ENCODE data around the gene MYO9A. TPM values are rescaled to one million over a fixed set of nuclear protein-coding genes. Genes with fewer than 3 reads are reported as not detected.
A peak's percentile ranks its signal among the peaks of the same experiment; 100 is the strongest.

MYO9A gene
- polyA plus RNA-seq, 10 donors = 23.1 to 41.7 (median 28.6) TPM

DNA sequence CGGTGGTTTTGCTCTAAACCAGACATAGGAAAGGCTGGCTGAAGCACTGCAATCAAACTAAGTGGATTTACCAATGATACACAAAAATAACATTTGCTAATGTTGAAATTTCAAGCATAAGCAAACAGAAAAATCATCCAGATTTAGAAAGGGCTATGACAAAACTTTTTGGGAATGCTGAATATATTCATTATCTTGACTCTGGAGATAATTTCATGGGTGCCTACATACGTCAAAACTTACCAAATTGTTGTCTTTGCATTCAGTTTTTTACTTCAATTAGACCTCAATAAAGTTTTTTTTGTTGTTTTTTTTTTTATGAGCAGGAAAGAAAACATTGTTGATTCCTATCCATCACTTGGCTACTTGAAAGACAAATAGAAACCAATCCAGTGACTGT lies 166.8 kb downstream of the MYO9A start:
- DNase-seq = no peak

DNA sequence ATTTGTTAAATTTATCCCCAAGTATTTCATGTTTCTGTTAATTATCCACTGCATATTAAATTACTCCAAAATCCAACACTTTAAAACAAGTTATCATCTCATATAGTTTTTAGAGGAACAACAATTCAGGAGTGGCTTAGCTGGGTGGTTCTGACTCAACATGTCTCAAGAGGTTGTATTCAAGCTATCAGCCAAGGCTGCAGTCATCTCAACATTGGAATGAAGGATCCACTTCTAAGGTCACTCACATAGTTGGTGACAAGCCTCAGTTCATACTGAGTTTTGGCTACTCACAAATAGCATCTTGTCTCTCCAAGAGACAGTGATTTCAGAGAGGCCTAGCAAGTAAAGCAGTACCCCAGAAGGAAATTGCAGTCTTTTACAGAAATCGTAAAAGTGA lies 172.9 kb downstream of the MYO9A start:
- DNase-seq = no peak

GRCh38 chr15:71943806-71944205 lies 174.1 kb downstream of the MYO9A start:
- DNase-seq = no peak

- DNase-seq = no peak
Measured at GRCh38 chr15:71939981-71940588, 177.9 kb downstream of the MYO9A start.

- no peak for DNase-seq
Measured at GRCh38 chr15:71937650-71938311, 180.2 kb downstream of the MYO9A start.

DNA sequence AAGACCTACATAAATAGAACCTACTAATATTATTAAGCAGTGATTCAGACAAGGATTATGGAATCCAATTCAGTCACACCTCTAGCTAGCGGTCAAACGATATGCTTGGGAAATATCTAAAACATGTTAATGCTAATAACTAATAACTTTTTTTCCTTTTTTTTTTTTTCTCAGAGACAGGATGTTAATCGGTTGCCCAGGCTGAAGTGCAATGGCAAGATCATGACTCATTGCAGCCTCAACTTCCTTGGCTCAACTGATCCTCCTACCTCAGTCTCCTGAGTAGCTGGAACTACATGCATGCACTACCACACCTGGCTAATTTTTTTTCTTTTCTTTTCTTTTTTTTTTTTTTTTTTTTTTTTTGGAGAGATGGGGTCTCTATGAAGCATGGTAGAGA lies 183.5 kb downstream of the MYO9A start:
- DNase-seq = no peak

DNA sequence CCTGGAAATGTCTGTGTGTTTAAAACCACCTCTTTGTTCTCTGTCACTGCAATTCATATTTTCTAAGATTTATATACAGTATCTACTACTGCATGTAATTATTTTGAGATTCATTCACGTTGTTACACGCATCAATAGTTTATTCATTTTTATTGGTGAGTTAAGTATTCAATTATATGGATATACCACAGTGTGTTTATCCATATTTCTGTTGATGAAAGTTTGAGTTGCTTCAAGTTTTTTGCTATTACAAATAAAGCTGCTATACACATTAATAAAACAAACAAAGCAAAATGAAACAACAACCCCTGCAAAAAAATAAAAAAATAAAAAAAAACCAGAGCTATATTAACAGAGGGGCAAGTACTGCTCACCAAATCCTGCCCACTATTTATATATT lies 185.3 kb downstream of the MYO9A start:
- DNase-seq = no peak

DNA sequence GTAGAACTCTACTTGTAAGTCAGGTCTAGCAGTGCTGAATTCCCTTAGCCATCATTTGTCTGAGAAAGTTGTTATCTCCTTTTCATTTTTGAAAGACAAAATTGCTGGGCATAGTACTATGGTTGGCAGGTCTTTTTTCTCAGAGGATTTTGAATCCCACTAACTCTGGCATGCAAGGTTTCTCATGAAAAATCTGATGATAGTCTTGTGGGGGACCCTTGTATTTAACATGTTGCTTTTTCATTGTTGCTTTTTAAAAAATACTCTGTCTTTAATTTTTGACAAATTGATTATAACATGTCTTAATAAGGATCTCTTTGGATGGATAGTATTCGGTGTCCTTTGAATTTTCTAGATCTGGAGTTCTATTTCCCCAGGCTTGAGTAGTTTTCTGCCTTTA lies 186.7 kb downstream of the MYO9A start:
- DNase-seq = no peak

DNA sequence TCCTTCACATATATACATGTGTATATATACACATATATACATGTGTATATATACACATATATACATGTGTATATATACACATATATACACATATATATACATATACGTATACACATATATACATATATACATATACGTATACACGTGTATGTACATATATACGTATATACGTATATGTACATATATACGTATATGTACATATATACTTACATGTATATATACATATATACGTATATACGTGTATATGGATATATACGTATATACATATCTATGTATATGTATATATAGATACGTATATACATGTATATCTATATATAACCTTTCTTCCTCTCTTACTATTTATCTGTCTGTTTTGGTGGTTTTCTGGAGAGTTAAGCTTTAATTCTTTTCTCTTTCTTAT lies 192.8 kb downstream of the MYO9A start:
- no peak for DNase-seq

GRCh38 chr15:71921191-71921590 lies 196.8 kb downstream of the MYO9A start:
- DNase-seq = no peak

- DNase-seq = no peak
Measured at GRCh38 chr15:71920573-71920972, 197.4 kb downstream of the MYO9A start.

GRCh38 chr15:71916834-71917233 lies 201.1 kb downstream of the MYO9A start:
- DNase-seq = no peak

DNA sequence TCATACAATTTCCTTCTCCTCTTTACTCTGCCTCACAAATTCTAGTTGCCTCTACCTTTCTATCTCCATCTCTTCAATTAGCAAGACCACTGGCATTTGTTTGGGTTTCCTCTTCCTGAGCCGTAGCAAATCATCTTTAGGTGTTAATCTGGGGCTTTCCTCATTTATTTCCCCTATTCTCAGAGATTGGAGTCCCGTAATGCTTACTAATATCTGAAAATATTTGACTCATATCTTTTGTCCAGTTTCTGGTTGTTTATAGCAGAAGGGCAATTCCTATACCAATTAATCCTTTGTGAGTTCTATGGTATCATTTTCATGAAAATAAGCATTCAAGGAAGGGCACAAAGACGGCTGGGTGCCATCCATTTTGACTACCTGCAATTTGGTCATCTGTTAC lies 203.9 kb downstream of the MYO9A start:
- DNase-seq = no peak

DNA sequence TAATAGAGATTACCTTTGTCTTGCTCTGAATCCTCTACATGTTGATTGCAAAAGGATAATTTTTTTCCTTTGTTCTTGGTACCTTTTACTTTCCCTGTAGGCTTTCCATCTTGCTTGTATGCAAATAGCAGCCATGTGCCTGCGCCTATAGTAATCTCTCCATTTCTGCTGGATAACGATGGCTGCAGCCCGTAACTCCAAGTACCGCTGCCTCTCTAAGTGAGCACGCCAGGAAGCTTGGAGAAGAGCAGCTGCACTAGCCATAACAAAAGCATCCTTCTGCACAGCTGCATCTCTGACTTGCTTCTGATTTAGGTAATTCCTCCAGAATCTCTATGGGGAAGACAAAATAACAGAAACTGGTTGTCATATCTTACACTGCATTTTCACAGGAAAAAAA lies 218.3 kb downstream of the MYO9A start:
- no peak for DNase-seq

DNA sequence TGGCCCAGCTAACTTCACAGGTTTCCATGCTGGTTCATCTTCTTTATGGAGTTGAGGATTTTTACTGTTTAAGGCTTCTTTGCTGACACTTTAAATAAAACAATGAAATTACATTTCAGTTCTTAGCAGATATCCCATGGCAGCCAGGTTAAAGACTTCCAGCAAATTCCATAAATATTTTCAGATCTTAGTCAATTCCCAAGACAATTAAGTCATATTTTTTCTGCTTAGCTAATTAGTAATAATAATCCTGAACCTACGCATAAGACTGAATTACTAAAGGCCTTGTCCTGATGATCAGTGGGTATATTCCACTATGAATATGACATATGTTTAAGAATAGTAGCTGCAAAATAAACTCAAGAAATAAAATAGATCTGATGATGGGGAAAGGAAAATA lies 224.3 kb downstream of the MYO9A start:
- no peak for DNase-seq

DNA sequence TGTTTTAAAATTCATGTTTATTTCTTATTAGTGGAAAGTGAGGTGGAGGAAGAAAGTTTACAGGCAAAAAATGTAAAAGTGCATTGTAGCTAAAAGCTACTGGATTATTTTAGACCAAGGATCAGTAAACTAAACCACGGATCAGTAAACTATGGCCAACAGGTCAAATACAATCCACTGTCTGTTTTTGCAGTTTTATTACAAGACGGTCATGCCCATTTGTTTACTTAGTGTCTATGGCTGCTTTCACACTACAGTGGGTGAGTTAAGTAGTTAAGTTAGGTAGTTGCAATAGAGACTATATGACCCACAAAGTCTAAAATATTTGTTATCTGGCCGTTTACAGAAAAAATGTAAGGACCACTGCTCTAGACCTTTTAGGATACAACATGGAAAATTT lies 225.6 kb downstream of the MYO9A start:
- no peak for DNase-seq

DNA sequence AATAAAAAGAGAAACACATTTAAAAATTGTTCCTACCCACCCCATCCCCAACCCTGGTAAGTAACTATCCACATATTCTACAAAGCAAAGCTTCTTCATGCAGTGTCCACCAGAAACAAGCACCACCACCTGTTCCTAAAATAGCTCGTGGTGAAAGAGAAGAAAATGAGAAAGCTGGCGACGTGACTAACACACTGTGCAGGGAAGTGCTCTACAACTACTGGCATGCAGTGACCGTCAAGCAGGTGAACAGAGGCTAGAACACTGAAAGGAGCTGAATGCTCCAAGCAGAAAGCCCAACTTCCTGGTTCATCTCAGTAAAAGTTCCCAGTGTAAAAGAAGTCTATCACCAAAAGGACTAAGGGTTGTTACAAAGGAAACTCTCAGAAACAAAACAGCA lies 226.9 kb downstream of the MYO9A start:
- DNase-seq = peak in 2 of 3 donors; percentile 7 to 13

DNA sequence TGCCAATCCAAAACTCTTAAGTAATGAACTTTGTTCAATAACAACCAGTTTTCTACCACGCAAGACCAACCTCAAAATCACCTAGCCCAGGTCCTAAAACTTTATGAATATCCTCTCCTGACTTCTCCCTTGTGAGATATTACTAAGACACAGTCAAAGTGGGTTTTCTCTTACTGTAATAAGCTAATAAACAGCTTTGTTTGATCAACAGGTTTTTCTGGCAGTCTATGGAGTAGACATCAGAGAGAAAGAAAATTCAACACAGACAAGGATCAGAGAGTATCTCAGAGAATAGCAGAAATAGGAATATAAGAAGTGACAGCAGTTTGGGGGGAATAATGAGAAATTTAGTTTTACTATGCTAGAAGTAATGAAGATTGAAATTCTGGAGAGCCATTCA lies 228.0 kb downstream of the MYO9A start:
- no peak for DNase-seq

DNA sequence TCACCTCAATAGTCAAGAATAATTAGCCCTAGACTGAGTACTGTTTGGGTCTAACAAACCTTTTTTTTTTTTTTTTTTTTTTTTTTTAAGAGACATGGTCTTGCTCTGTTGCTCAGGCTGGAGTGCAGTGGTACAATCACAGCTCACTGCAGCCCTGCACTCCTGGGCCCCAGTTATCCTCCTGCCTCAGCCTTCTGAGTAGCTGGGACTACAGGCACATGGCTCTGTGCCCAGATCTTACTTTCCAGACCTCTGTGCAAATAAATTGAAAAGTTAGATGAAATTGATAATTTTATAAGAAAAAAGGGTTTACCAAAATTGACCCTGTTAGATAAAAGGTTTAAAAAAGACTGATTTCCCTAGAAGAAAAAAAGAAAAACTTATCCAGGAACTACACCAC lies 228.6 kb downstream of the MYO9A start:
- DNase-seq = no peak

DNA sequence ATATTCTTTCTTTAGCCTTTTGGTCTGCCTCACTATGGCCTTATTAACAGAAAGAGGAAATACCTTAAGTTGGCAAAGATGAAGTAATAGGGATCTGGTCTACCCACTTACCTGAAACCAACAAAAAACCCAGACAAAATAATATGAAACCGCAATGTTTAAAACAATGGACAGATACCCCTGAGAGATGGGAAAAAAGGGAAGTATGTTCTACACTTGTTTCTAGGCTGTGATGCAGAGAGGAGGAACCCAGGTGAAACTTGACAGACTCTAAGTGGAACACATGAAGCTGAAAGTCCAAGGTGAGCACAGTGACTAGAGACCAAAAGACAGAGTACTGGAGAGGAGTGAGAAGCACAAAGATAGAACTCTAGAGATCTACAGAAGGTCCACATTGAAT lies 229.2 kb downstream of the MYO9A start:
- no peak for DNase-seq

- DNase-seq = no peak
Measured at GRCh38 chr15:71885390-71885789, 232.6 kb downstream of the MYO9A start.

- DNase-seq = no peak
Measured at GRCh38 chr15:71883447-71883846, 234.5 kb downstream of the MYO9A start.

DNA sequence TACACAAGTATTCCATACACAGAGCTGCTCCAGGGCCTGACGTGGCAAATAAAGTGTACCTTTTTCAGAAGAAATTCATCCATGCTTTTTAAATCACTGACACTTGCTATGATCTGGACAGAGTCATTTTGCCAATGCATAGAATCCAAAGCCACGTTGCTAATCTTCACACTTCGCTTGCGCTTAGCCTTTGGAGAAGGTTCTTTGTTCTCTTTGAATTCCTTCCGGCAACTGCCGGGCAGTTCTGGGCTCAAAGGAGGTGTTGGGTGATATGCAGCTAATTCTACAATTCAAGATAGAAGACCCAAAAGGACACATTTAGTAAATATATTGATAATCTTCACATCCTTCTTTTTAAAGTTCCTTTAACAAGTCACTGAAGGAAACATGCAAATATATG lies 237.7 kb downstream of the MYO9A start:
- no peak for DNase-seq

- no peak for DNase-seq
Measured at GRCh38 chr15:71874245-71874644, 243.7 kb downstream of the MYO9A start.
